NCI-H2196 (cell line): ENCODE measurements around the gene PTPRK.

ENCODE experiments used
- DNase-seq: peaks from one replicate; lab custom pipeline; 2025; ENCODE audit not compliant: unreplicated experiment; lab: John Stamatoyannopoulos, UW

Gene PTPRK

DNA sequence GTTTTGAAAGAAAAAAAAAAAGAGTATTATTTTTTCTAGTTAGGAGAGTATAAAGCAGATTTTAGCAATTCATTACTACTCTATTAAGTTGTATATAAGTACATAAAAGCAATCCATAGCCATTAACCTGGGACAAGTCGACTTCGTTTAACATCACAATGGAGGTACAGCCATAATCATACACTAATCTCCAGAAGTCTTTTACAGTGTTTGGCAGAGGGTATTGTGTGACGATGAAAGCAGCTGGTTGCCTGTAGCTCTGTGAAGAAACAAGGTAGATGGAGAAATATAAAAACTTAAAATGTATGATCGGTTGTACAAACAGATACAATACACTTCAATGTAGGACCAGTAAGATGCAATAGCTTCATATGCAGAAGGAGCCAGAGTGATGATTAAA is 543.6 kb downstream of the PTPRK start:
- no peak for DNase-seq

DNA sequence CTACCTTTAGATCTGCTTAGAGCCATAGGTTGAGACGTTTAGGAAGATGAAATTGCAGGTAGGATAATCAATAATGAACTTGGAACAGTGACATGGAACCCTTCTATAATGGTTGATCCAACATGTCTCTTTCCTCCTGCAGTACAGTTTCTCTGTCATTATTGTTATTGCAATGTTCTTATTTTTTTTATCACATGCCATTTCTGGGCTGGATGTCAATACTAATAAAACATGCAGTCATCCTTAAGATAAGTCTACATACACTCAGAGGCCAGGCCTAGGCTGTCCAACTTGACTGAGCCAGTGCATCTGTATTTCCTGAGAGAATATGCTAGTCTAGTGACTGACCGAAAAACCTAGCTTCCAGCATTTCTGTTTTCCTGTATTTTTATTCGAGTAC is 544.3 kb downstream of the PTPRK start:
- no peak for DNase-seq

DNA sequence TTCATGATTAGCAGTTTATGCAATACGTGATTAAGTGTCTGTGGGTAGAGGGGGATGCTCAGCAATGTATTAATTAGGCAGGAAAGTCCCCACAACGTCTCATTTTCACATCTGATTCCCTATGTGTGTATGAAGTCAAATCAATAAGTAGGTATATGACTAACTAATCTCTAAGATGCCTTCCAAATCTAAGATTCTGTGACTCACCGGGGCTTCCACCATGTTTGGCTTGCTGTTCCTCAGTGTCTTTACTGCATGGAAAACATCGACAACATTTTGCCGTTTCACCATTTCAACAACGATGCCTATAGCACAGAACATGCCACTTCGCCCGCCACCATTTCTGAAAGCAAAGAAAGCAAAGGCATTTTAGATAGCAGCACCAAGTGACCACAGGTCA is 547.6 kb downstream of the PTPRK start:
- DNase-seq, result no peak

DNA sequence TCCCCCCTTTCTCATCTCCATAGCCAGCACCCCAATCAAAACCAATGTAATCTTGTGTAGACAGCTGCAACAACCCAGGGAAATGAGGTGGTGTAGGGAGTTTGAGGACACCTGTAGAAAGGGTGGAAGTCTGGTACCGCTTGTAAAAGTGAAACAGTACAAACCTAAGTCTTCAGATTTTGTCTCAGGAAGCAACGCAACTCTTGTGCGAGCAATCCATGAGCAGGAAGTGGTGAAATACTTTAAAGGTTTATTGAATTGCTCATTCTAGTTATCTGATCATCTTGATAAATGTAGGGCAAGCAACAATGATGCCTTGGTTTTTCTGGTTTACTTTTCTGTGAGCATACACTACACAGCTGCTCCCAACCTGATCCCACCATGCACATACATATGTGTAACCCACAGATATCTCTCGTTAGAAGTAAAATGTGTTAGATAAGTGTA is 548.4 kb downstream of the PTPRK start:
- no peak for DNase-seq

DNA sequence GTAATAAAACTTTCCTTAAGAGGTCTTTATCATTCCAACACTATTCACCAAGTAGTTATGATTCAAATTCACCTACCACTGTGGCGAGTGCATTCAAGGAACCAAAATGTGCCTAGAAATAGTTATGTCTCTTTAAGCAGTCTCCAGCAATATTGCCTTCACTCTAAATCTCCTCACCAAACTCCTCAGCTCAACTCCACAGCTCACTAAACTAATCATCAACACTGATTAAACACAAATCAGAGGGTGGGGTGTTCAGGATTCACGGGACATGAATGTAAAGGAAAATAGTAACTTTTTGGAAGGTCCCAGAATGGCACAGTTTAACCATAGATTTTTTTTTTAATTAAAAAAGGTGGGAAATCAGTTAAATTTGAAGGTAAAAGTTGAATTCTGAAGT is 549.0 kb downstream of the PTPRK start:
- DNase-seq, result no peak

DNA sequence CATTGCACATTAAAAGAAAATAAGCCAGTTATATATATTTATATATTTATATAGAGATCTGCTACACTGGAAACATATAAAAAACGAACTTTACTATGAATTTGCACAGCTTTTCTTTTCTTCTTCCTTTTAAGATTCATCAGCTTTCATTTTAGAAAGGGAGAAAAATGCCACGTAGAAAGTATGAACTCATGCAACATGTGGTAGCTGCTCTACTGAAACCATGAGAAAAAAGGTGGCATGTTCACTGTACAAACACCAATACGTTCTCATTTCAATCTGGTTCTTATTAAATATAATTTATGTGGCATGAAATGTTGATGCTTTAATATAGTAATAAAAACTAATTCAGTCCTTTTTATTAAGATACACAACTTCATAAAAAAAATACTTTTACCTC is 550.7 kb downstream of the PTPRK start:
- no peak for DNase-seq

DNA sequence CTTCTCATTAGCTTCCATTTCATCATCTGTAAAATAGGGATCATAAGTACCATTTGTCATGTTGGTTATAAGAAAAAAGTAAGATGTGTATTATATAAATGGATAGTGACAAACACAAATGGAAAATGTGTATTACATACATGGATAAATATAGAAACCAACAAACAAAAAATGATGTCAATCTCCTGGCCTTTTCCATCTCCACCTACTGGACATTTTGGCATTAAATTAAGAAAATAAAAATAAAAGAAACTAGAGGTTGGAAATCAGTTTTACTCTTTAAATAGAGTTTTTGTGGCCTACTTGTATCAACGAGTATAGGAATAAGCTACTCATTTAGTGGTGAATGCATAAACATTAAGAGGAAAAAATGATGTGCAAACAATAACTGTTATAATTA is 552.0 kb downstream of the PTPRK start:
- no peak for DNase-seq

DNA sequence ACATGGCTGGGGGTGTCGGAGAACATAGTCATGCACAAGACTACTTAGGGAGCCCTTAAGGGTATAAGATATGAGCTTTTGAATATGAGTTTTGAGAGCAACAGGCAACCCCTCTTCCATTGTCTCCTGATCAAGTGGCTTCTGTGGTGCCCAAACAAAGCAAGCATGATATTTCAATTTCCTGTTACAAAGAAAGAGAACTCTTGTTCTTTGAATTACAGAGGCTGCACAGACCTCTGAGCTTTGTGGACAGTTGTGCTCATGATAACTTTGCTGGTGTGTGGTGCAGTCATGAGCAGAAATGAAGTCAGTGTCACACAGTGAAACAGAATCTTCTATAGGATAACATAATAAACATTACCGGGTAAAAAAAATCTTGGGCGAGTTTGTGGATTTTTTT is 552.7 kb downstream of the PTPRK start:
- no peak for DNase-seq

DNA sequence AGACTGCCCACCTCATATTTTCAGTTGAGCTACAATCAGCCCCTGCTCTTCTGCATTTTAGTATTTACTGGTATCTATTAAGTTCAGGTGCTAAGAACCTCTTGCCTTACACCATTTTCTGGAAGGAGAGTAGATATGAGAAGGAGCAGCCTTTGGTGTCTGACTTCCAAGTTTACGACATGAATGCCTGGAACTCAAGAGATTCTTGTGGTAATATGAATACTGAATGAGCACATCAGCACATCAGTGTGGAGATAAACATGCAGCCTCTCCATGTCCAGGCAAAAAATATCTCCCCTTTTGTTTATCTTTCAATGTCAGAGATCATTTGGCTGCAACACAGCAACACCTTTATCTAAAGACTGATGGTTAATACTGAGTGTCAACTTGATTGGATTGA is 553.8 kb downstream of the PTPRK start:
- no peak for DNase-seq

DNA sequence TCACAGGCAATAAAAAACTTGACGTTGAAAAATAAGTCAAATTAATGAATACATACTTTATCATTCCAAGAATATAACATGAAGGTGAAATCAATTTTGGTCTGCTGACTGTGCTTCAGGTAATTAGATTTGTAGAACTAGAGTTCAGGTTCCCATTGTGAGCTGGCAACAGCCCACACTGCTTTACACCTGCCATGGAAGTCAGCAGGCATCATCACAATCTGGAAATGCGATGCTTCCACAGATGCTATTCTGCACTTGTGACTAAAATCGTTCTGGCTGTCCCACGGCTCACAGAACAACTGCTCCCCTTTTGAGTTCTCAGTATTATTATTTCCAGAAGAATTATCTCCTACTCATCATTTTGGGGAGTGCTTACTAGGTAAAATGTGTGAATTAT is 556.9 kb downstream of the PTPRK start:
- DNase-seq, result no peak

DNA sequence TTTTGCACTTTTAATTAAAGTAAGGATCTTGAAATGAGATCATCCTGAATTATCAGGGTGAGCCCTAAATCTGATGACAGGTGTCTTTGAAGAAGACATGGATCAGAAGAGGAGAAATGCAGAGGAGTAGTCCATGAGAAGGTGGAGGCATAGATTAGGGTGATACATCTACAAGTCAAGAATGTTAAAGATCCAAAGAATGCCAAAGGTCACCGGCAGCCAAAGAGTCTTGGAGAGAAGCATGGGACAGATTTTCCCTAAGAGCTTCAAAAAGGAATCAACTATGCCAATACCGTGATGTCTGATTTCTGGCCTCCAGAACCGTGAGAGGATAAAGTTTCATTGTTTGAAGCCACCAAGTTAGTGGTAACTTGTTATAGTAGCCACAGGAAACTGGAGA is 560.5 kb downstream of the PTPRK start:
- no peak for DNase-seq

DNA sequence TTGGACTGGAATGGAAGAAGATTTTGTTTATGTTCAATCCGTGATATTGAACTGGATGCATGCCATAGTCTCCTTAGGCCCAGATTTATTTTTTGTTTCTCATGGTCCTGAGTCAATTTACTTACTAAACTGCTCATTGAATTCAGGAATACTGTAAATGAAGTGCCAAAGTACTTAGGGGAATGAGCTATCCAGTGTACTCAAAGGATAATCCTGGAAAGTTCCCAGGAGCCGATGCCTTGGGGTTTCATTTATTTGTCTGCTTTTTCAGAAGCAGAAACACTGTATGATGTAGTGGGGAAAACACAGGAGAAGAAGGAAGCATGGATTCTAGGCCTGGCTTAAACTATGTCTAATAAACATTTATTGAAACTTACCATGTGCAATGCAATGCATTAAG is 563.4 kb downstream of the PTPRK start:
- DNase-seq, result no peak

DNA sequence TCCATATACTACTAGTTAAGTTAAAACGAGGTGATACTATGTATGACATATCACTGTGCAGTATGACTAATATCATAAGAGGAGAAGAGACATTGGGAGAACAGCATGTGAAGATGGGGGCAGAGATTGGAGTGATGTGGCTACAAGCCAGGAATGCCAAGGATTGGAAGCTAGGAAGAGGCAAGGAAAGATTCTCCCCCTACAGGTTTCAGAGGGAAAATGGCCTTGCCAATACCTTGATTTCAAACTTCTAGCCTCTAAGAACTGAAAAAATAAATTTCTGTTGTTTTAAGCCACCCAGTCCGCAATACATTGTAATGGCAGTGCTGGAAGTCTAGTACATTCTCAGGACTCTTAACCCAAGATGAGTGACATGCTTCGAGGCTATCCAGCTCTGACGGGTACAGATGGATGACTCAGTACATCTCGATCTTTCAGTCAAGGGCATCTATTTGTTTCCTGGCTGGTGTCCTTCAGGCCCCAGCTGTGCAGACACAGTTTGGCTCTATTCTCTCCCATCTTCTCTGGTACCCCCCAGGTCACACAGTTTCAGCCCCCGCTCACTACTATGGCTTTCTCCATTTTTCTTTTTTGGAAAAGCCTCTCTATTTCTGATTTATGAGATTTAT is 564.0 kb downstream of the PTPRK start:
- DNase-seq, result no peak

DNA sequence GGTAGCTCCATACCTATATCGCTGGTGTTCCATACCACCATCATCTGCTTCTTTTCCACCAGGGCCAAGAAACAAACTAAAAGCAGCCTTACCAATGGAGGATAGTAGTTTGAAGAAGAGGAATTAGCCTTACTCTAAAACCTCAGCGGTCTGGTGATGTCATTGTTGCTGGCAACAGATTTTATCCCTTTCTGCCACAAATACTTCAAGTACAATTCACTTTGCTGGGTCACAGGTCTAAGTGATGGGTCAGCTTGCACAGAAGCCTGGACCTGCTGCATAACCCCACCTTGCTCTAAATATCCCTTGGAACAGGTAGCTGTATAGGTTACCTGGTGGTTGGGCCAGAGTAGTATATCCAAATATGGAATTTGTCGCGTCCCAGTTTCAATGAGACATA is 566.3 kb downstream of the PTPRK start:
- no peak for DNase-seq

DNA sequence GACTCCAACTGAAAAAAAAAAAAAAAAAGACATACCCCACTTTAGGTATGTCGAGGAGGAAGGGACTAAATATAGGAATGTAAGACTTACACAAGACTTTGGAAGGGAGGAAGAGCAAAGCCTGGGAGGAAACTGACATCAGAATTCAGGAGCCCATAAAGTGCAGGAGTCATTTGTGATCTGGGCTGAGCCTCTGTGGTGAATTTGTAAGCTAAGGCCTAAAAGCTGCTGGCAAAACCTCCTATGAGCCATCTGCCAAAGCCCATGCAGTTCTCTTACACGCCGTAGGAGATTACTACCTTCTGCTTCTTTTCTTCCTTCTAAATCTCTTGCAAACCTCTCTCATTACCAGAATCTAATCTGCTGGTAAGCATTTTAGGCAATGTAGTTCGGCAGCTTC is 567.6 kb downstream of the PTPRK start:
- no peak for DNase-seq

DNA sequence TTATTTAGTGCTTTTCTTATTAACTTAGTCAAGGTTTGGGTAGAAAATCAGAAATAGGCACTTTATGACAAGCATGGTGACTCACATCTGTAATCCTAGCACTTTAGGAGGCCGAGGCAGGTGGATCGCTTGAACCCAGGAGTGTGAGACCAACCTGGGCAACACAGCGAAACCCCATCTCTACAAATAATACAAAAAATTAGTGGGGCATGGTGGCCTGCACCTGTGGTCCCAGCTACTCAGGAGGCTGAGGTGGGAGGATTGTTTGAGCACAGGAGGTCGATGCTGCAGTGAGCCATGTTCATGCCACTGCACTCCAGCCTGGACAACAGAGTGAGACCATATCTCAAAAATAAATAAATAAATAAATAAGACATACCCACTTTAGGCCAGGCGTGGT is 568.2 kb downstream of the PTPRK start:
- DNase-seq, result no peak

DNA sequence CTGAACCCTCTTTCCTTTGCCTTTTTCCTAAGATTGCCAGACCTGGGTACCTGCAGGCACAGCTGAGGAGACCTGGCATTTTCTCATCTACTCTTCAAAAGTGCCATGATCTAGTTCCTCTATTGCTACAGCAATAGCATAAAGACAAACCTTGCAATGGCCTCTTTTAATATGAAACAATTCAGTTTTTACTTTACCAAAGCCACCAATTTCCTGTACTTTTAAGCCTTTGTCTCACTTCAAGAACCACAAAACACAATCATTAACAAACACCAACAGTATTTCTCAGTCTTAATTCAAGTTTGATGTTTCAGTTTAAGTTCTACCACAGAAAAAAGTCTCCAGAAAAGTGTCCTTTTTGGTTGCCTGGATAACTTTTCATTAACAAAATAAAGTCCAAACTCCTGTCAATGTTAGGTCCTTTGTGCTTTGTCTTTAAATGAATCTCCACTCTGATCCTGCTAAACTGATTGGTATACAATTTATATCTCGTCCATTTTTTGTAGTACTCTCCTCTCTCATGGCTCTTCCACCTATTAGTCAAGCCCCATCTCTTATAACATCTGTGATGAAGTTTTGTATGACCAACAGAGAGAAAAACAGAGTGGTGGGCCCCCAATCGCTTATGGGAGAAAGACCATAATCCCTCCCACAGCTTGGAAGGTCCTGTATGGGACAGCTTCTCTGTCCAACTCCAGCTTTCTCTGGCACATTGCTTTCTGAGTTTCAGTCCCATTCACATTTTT is 569.1 kb downstream of the PTPRK start:
- no peak for DNase-seq

DNA sequence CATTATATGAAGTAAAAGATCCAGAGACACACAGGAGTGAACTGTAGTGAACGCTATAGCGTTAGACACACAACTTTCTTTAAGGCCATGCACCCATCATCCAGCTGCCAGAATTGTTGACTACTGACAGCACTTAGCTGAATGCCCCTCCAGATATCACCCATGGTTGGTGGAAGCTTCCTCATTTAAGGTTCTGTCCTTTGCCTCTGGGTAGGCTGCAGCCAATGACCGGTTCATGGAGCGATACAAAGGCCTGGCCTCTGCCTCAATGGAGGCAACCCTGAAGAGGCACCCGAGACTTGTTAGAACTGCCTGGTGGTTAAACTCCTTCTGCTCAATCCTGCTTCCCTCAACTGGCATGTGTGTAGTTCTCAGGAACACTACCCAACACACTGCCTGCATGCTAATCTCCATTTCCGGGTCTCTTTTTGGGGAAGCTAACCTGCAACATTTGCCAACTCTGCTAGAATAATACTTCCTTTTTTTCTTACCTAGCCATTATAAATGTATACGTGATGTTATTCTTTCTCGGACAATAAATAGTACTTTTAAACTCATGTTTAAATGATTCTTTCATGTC is 569.7 kb downstream of the PTPRK start:
- DNase-seq, result no peak

DNA sequence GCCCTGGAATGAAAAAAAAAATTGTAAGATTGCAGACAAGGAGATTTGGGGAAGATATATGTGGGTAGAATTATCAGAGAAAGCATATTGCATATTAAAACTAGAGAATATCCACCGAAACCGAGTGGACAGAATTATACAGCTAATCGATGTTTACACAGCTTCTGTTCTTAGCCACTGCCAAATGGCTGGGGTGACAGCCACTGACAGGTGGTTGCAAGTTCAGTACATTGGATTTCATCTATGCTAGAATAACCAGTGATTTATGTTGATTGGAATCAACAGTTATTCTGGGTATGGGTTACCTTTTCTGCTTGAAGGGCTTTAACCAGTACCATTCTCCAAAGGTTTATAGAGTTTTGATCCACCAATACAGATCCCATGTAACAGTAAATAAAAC is 571.1 kb downstream of the PTPRK start:
- no peak for DNase-seq

DNA sequence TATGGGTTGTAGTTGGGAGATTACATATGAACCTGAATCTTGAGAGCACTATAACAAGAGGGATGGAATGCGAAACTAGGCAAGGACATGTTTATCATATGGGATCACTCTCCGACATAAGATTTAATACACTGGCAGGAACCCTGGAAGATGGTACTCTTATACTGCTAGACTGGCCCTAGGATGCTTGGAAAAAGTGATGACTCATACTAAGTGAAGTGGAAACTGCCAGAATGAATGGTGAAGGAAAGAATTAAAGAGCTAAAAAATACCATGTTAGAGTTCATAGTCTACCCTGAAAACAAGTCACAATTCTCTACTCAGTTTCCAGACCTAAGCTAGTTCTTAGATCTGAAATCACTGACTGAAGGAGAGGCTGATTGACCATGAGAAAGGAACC is 574.0 kb downstream of the PTPRK start:
- no peak for DNase-seq

DNA sequence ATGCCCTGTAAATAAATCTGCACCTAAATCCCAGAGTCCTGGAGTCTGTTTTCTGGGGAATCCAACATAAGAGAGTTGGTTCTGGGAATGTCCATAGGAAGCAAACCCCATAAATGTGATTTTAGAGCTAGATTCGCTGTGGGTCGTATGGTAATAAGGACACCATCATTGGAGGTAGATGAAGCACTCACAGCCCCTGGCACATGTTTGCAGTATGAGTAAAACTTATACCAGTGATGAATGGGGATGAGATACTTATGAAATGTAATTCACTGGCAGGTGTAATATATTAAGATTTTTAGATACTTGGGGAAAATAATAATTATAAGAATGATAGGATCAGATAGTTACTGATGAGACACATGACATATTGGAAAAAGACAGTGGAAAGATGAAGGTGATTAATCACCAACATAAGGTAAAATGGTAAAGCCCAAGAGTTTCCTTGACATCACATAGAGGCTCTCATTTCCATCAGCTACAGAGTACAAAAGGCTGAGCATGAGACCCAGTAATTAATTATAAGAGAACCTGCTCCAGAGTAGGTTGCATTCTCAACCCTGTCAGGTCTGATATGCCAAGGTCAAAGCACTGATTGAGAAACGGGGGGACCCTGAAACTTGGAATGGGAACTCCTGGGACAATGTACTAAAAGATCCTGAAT is 574.8 kb downstream of the PTPRK start:
- DNase-seq, result no peak

DNA sequence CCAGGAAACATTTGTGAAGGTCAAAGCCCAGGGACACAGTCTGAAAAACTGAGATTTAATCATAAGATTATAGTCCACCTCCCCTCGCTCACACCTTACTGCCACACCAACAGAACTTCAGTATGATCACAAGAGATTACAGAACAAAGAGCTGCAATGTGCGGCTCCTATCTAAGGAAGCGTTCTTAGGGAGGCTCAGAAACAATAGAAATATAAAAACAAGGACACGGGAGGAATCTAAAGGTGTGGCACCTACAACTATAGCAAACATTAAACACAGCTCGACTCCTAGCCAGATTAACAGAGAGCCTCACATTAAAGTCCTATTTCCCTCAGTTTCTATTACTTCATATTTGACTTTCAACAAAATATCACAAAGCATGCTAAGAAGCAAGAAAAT is 579.2 kb downstream of the PTPRK start:
- no peak for DNase-seq
